WTC11 (cell line): ENCODE results near the gene CAMTA1. TPM values are rescaled to one million over a fixed set of nuclear protein-coding genes. Genes with fewer than 3 reads are reported as not detected.

Experiments
- ATAC-seq: fragments of 200-7000 bp; cut with Tn5 transposase; 2 replicates; pipeline ENCODE4 v1.10.0; 2021; ENCODE audit warnings: mild to moderate bottlenecking, moderate library complexity
- CTCF ChIA-PET: fragments of 300-600 bp; sonication (Branson Sonifier 250); formaldehyde crosslinking; loops from one replicate; lab custom pipeline; 2021; ENCODE audit warnings: antibody characterized with exemption; lab: Charles Lee
- POLR2A ChIA-PET: fragments of 350-600 bp; sonication (Branson Sonifier 250); formaldehyde crosslinking; loops from one replicate; lab custom pipeline; 2021; ENCODE audit warnings: antibody characterized with exemption; lab: Charles Lee
- DNase-seq: peaks from one replicate; pipeline ENCODE4 v3.0.0; 2021; ENCODE audit warnings: low spot score
- H3K27ac Mint-ChIP-seq: 2 replicates; pipeline ENCODE4 v1.8.0; 2021; ENCODE audit warnings: mixed read lengths
- H3K27me3 Mint-ChIP-seq: 2 replicates; pipeline ENCODE4 v1.8.0; 2021; ENCODE audit warnings: low read depth, mild to moderate bottlenecking, moderate library complexity, mixed read lengths
- H3K36me3 Mint-ChIP-seq: 2 replicates; pipeline ENCODE4 v1.8.0; 2021; ENCODE audit warnings: mixed read lengths
- H3K4me1 Mint-ChIP-seq: 2 replicates; pipeline ENCODE4 v1.8.0; 2022; ENCODE audit warnings: mixed read lengths
- H3K4me3 Mint-ChIP-seq: 2 replicates; pipeline ENCODE4 v1.8.0; 2021; ENCODE audit warnings: mild to moderate bottlenecking, moderate library complexity, mixed read lengths
- H3K9me3 Mint-ChIP-seq: 2 replicates; pipeline ENCODE4 v1.8.0; 2021; ENCODE audit warnings: mixed read lengths
- AR ChIP-seq: fragments of 250-450 bp; sonication (Bioruptor Pico); IDR thresholded peaks from 2 replicates; pipeline ENCODE4 v1.9.0; 2021; ENCODE audit warnings: mild to moderate bottlenecking
- ATF2 ChIP-seq: sonication (generic); formaldehyde crosslinking; IDR thresholded peaks from 2 replicates; pipeline ENCODE4 v1.8.1; 2022; ENCODE audit warnings: low read depth, missing genetic modification reagents, borderline replicate concordance
- CREM ChIP-seq: sonication (generic); formaldehyde crosslinking; IDR thresholded peaks from 2 replicates; pipeline ENCODE4 v1.8.1; 2022; ENCODE audit warnings: mild to moderate bottlenecking, missing genetic modification reagents, moderate library complexity
- E2F1 ChIP-seq: sonication (generic); formaldehyde crosslinking; IDR thresholded peaks from 2 replicates; pipeline ENCODE4 v1.8.0; 2022; ENCODE audit warnings: mild to moderate bottlenecking, missing genetic modification reagents
- E2F4 ChIP-seq: sonication (generic); formaldehyde crosslinking; IDR thresholded peaks from 2 replicates; pipeline ENCODE4 v1.8.1; 2022; ENCODE audit warnings: low read depth, mild to moderate bottlenecking, moderate library complexity, missing genetic modification reagents, borderline replicate concordance
- FOXP4 ChIP-seq: sonication (generic); formaldehyde crosslinking; IDR thresholded peaks from 2 replicates; pipeline ENCODE4 v1.8.0; 2022; ENCODE audit warnings: mild to moderate bottlenecking, missing genetic modification reagents
- HMGXB4 ChIP-seq: sonication (generic); formaldehyde crosslinking; IDR thresholded peaks from 2 replicates; pipeline ENCODE4 v1.8.1; 2023; ENCODE audit warnings: mild to moderate bottlenecking, moderate library complexity, missing genetic modification reagents
- JAZF1 ChIP-seq: fragments of 250-450 bp; sonication (Bioruptor Pico); IDR thresholded peaks from 2 replicates; pipeline ENCODE4 v1.9.0; 2021; ENCODE audit warnings: moderate library complexity, mild to moderate bottlenecking, inconsistent platforms
- JUN ChIP-seq: sonication (generic); formaldehyde crosslinking; IDR thresholded peaks from 2 replicates; pipeline ENCODE4 v1.8.0; 2023; ENCODE audit warnings: mild to moderate bottlenecking, missing genetic modification reagents
- MXD4 ChIP-seq: fragments of 250-450 bp; sonication (Bioruptor Pico); IDR thresholded peaks from 2 replicates; pipeline ENCODE4 v1.8.0; 2021; ENCODE audit warnings: mild to moderate bottlenecking, moderate library complexity, borderline replicate concordance
- MYBL2 ChIP-seq: sonication (generic); formaldehyde crosslinking; IDR thresholded peaks from 2 replicates; pipeline ENCODE4 v1.8.1; 2023; ENCODE audit warnings: mild to moderate bottlenecking, moderate library complexity, missing genetic modification reagents
- NFATC4 ChIP-seq: fragments of 250-450 bp; sonication (Bioruptor Pico); IDR thresholded peaks from 2 replicates; pipeline ENCODE4 v1.9.0; 2021; ENCODE audit warnings: mild to moderate bottlenecking
- NR1H2 ChIP-seq: sonication (generic); formaldehyde crosslinking; IDR thresholded peaks from 2 replicates; pipeline ENCODE4 v1.9.0; 2021; ENCODE audit warnings: mild to moderate bottlenecking, moderate library complexity, missing genetic modification reagents
- SMAD3 ChIP-seq: sonication (generic); formaldehyde crosslinking; IDR thresholded peaks from 2 replicates; pipeline ENCODE4 v1.8.0; 2022; ENCODE audit warnings: missing genetic modification reagents, mild to moderate bottlenecking, borderline replicate concordance
- USF1 ChIP-seq: sonication (generic); formaldehyde crosslinking; IDR thresholded peaks from 2 replicates; pipeline ENCODE4 v1.8.0; 2022; ENCODE audit warnings: mild to moderate bottlenecking, missing genetic modification reagents
- ZMAT4 ChIP-seq: fragments of 250-450 bp; sonication (Bioruptor Pico); IDR thresholded peaks from 2 replicates; pipeline ENCODE4 v1.9.0; 2021; ENCODE audit warnings: mild to moderate bottlenecking
- ZNF416 ChIP-seq: fragments of 250-450 bp; sonication (Bioruptor Pico); IDR thresholded peaks from 2 replicates; pipeline ENCODE4 v1.9.0; 2021; ENCODE audit warnings: mild to moderate bottlenecking, inconsistent platforms
- total RNA-seq: library from RNA; stranded (reverse); gene quantifications from 3 replicates; pipeline ENCODE4 v1.2.3, GENCODE V29; 2021

The CAMTA1 gene
- total RNA-seq, 1 experiment from 2014 or later: 86.4 TPM

GRCh38 chr1:7755448-7755847 lies 970.2 kb downstream of the CAMTA1 start:
- H3K9me3 Mint-ChIP-seq: no peaks in the 10 kb centered on the region
- TF ChIP-seq NFATC4 (CRISPR knock-in tag) (no peak), HMGXB4 (CRISPR knock-in tag) (no peak), SMAD3 (no peak), ZMAT4 (no peak), MYBL2 (CRISPR knock-in tag) (no peak), ATF2 (CRISPR knock-in tag) (no peak), USF1 (CRISPR knock-in tag) (no peak), E2F4 (CRISPR knock-in tag) (no peak), MXD4 (no peak), CREM (CRISPR knock-in tag) (no peak)
- TF ChIP-seq, all 79 proteins: peak for 0
- Mint-ChIP-seq H3K4me1 (peaks cover 27% of the 10 kb centered on the region), H3K36me3 (no peaks in the 10 kb centered on the region), H3K27me3 (no peaks in the 10 kb centered on the region), H3K27ac (no peak overlapping the region; the same call in 1 of the 2 replicates), H3K4me3 (no peak overlapping the region)
- DNase-seq: no peak
- POLR2A ChIA-PET: interaction anchor here (0.7 to 0.9 kb wide), 2 partner anchors 86 to 238 kb away, joined by 4 read pairs; no protein-coding TSS in a partner anchor
- CTCF ChIA-PET: interaction anchor here (0.5 to 8.9 kb wide), 31 partner anchors 9 to 875 kb away, joined by 3 to 502 read pairs (median 4); partner anchors contain the start of gene VAMP3
- peak; percentile 61 for ATAC-seq

GRCh38 chr1:7760245-7760644 lies 975.0 kb downstream of the CAMTA1 start:
- no peak overlapping the region for H3K4me3 Mint-ChIP-seq
- no peak for ATAC-seq
- no peak for DNase-seq
- TF ChIP-seq FOXP4 (CRISPR knock-in tag) (no peak), ZNF416 (CRISPR knock-in tag) (no peak), JUN (CRISPR knock-in tag) (no peak), CREM (CRISPR knock-in tag) (no peak)
- H3K4me1 Mint-ChIP-seq: peaks cover 9% of the 10 kb centered on the region
- POLR2A ChIA-PET: interaction anchor here (1.9 kb wide), 1 partner anchor 11 kb away, joined by 7 read pairs; the partner anchor contains the start of gene VAMP3
- CTCF ChIA-PET: interaction anchor here (1.0 to 3.4 kb wide), 2 partner anchors 91 to 92 kb away, joined by 3 to 16 read pairs; no protein-coding TSS in a partner anchor
- no peaks in the 10 kb centered on the region for H3K27me3 Mint-ChIP-seq
- no peak overlapping the region for H3K27ac Mint-ChIP-seq
- H3K9me3 Mint-ChIP-seq: no peaks in the 10 kb centered on the region
- H3K36me3 Mint-ChIP-seq: no peaks in the 10 kb centered on the region

GRCh38 chr1:7761103-7761502 lies 975.8 kb downstream of the CAMTA1 start:
- Mint-ChIP-seq H3K27me3 (no peaks in the 10 kb centered on the region), H3K36me3 (no peaks in the 10 kb centered on the region), H3K4me3 (no peak overlapping the region), H3K9me3 (no peaks in the 10 kb centered on the region), H3K27ac (no peak overlapping the region), H3K4me1 (peaks cover 3% of the 10 kb centered on the region; the same call in 1 of the 2 replicates)
- DNase-seq (no peak), ATAC-seq (peak; percentile 46; the same call in 1 of the 2 replicates)
- POLR2A ChIA-PET: interaction anchor here (1.9 kb wide), 1 partner anchor 10 kb away, joined by 7 read pairs; the partner anchor contains the start of gene VAMP3
- CTCF ChIA-PET: interaction anchor here (0.5 to 3.4 kb wide), 4 partner anchors 9 to 114 kb away, joined by 4 to 22 read pairs (median 12); no protein-coding TSS in a partner anchor
- no peak for TF ChIP-seq AR (CRISPR knock-in tag)
- no peak for TF ChIP-seq E2F1 (CRISPR knock-in tag)
- no peak for TF ChIP-seq ZNF416 (CRISPR knock-in tag)
- no peak for TF ChIP-seq JAZF1
- TF ChIP-seq NR1H2 (CRISPR knock-in tag): no peak
